H9 (cell line): ENCODE measurements around the gene USP34. TPM values are rescaled to one million over a fixed set of nuclear protein-coding genes. Genes with fewer than 3 reads are reported as not detected.

Experiments used
- DNase-seq: peaks from one replicate; pipeline ENCODE4 v3.0.0-alpha.2; 2017
- H2AFZ ChIP-seq: one replicate; pipeline ENCODE4 v1.6.1; 2013; ENCODE audit warnings: mild to moderate bottlenecking, low read length, control low read depth, moderate library complexity
- H2AK5ac ChIP-seq: 2 replicates; pipeline ENCODE4 v1.6.1; 2013; ENCODE audit warnings: low read length, control low read depth, mixed read lengths; ENCODE audit not compliant: insufficient read length
- H2BK120ac ChIP-seq: one replicate; pipeline ENCODE4 v1.6.1; 2013; ENCODE audit warnings: low read depth, mild to moderate bottlenecking, low read length, control low read depth, inconsistent platforms; ENCODE audit not compliant: poor library complexity, severe bottlenecking
- H2BK12ac ChIP-seq: 2 replicates; pipeline ENCODE4 v1.6.1; 2013; ENCODE audit warnings: low read length, control low read depth, mixed read lengths, low read depth; ENCODE audit not compliant: insufficient read length
- H2BK15ac ChIP-seq: 2 replicates; pipeline ENCODE4 v1.6.1; 2013; ENCODE audit warnings: low read depth, low read length, control low read depth
- H2BK20ac ChIP-seq: one replicate; pipeline ENCODE4 v1.6.1; 2013; ENCODE audit warnings: low read depth, mild to moderate bottlenecking, low read length, control low read depth, inconsistent platforms; ENCODE audit not compliant: poor library complexity, severe bottlenecking
- H2BK5ac ChIP-seq: 2 replicates; pipeline ENCODE4 v1.6.1; 2013; ENCODE audit warnings: low read length, control low read depth, mixed read lengths; ENCODE audit not compliant: insufficient read length
- H3K14ac ChIP-seq: 2 replicates; pipeline ENCODE4 v1.6.1; 2013; ENCODE audit warnings: low read length, control low read depth; ENCODE audit not compliant: insufficient read depth
- H3K18ac ChIP-seq: 2 replicates; pipeline ENCODE4 v1.6.1; 2013; ENCODE audit warnings: low read depth, mild to moderate bottlenecking, mixed read lengths, low read length, control low read depth; ENCODE audit not compliant: insufficient read length
- H3K23ac ChIP-seq: 2 replicates; pipeline ENCODE4 v1.6.1; 2013; ENCODE audit warnings: low read length, control low read depth, mixed read lengths, low read depth; ENCODE audit not compliant: insufficient read length
- H3K23me2 ChIP-seq: 2 replicates; pipeline ENCODE4 v1.6.1; 2013; ENCODE audit warnings: low read depth, mild to moderate bottlenecking, mixed read lengths, low read length, control low read depth; ENCODE audit not compliant: insufficient read length, poor library complexity, severe bottlenecking
- H3K27ac ChIP-seq: 2 replicates; pipeline ENCODE4 v1.5.1; 2013; ENCODE audit warnings: low read length, control low read depth, mixed read lengths, low read depth; ENCODE audit not compliant: insufficient read length
- H3K27me3 ChIP-seq: 2 replicates; pipeline ENCODE4 v1.6.1; 2013; ENCODE audit warnings: low read length, control low read depth, inconsistent platforms; ENCODE audit not compliant: insufficient read depth
- H3K4ac ChIP-seq: 2 replicates; pipeline ENCODE4 v1.6.1; 2013; ENCODE audit warnings: low read depth, mild to moderate bottlenecking, control low read depth, inconsistent platforms, low read length, moderate library complexity
- H3K4me1 ChIP-seq: 2 replicates; pipeline ENCODE4 v1.6.1; 2013; ENCODE audit warnings: low read length, control low read depth, inconsistent platforms; ENCODE audit not compliant: insufficient read depth
- H3K4me2 ChIP-seq: 2 replicates; pipeline ENCODE4 v1.6.1; 2013; ENCODE audit warnings: low read length, control low read depth, mixed read lengths; ENCODE audit not compliant: insufficient read length, insufficient read depth
- H3K56ac ChIP-seq: 2 replicates; pipeline ENCODE4 v1.6.1; 2013; ENCODE audit warnings: low read depth, mild to moderate bottlenecking, mixed read lengths, low read length, control low read depth; ENCODE audit not compliant: insufficient read length
- H3K79me1 ChIP-seq: 2 replicates; pipeline ENCODE4 v1.6.1; 2013; ENCODE audit warnings: low read depth, mild to moderate bottlenecking, moderate library complexity, low read length, control low read depth, inconsistent platforms; ENCODE audit not compliant: insufficient read depth, poor library complexity, severe bottlenecking
- H3K79me2 ChIP-seq: 2 replicates; pipeline ENCODE4 v1.6.1; 2013; ENCODE audit warnings: low read length, control low read depth, inconsistent platforms; ENCODE audit not compliant: insufficient read depth
- H3K9ac ChIP-seq: 2 replicates; pipeline ENCODE4 v1.6.1; 2013; ENCODE audit warnings: low read length, control low read depth, mixed read lengths; ENCODE audit not compliant: insufficient read length; ENCODE audit errors: extremely low read depth
- H3K9me3 ChIP-seq: one replicate; pipeline ENCODE4 v1.6.1; 2013; ENCODE audit warnings: low read depth, low read length, inconsistent platforms; ENCODE audit not compliant: control insufficient read depth
- H3T11ph ChIP-seq: one replicate; pipeline ENCODE4 v1.6.1; 2013; ENCODE audit warnings: mild to moderate bottlenecking, low read length, control low read depth, inconsistent platforms
- H4K20me1 ChIP-seq: one replicate; pipeline ENCODE4 v1.6.1; 2013; ENCODE audit not compliant: control insufficient read depth, insufficient read length, insufficient read depth
- H4K5ac ChIP-seq: 2 replicates; pipeline ENCODE4 v1.6.1; 2013; ENCODE audit warnings: low read depth, mild to moderate bottlenecking, mixed read lengths, low read length, control low read depth; ENCODE audit not compliant: insufficient read length
- H4K8ac ChIP-seq: replicated peaks from 2 replicates; pipeline ENCODE4 v1.6.1; 2013; ENCODE audit warnings: low read length, control low read depth, mixed read lengths, low read depth; ENCODE audit not compliant: insufficient read length
- H4K91ac ChIP-seq: 2 replicates; pipeline ENCODE4 v1.6.1; 2013; ENCODE audit warnings: low read depth, mild to moderate bottlenecking, moderate library complexity, mixed read lengths, low read length, control low read depth; ENCODE audit not compliant: insufficient read length
- H3K27ac Mint-ChIP-seq, 3 experiments: 2 replicates in 2 of 3; 3 replicates in 1 of 3; pipeline ENCODE4 v1.8.0; 2020 to 2021; ENCODE audit warnings: mixed read lengths in 3 of 3, mild to moderate bottlenecking in 1 of 3, moderate library complexity in 1 of 3
- H3K27me3 Mint-ChIP-seq: 2 replicates; pipeline ENCODE4 v1.8.0; 2021; ENCODE audit warnings: low read depth, mild to moderate bottlenecking, moderate library complexity, mixed read lengths
- H3K36me3 Mint-ChIP-seq, 3 experiments: 2 replicates in 2 of 3; 3 replicates in 1 of 3; pipeline ENCODE4 v1.8.0; 2020 to 2021; ENCODE audit warnings: low read depth in 3 of 3, mixed read lengths in 3 of 3; ENCODE audit not compliant: insufficient read depth in 1 of 3
- H3K4me1 Mint-ChIP-seq, 2 experiments: 2 replicates each; pipeline ENCODE4 v1.8.0; 2020; ENCODE audit warnings: mixed read lengths in 2 of 2
- H3K4me3 Mint-ChIP-seq, 2 experiments: 2 replicates in 1 of 2; 3 replicates in 1 of 2; pipeline ENCODE4 v1.8.0; 2020 to 2021; ENCODE audit warnings: mild to moderate bottlenecking in 2 of 2, mixed read lengths in 2 of 2, moderate library complexity in 1 of 2
- H3K9me3 Mint-ChIP-seq, 2 experiments: 2 replicates in 1 of 2; 3 replicates in 1 of 2; pipeline ENCODE4 v1.8.0; 2020; ENCODE audit warnings: mild to moderate bottlenecking in 2 of 2, mixed read lengths in 2 of 2, moderate library complexity in 1 of 2
- CTCF ChIP-seq: fragments of 200-600 bp; sonication (generic); conservative IDR thresholded peaks from 3 replicates; pipeline ENCODE4 v1.8.0; 2021; ENCODE audit warnings: antibody characterized with exemption, mild to moderate bottlenecking
- WGBS: extraction: QIAGEN DNeasy Blood & Tissue Kit; methylation state at CpG from one replicate; pipeline ENCODE4 v1.1.7; 2013; ENCODE audit warnings: missing lambda C conversion rate, low lambda C conversion rate, mixed read lengths; ENCODE audit not compliant: insufficient read length; ENCODE audit errors: extremely low coverage; 5-methylcytosine and 5-hydroxymethylcytosine counted together
- total RNA-seq: library from RNA; stranded (reverse); gene quantifications from 2 replicates; pipeline ENCODE4 v1.2.1, GENCODE V29; 2021

The USP34 gene
- total RNA-seq, 1 experiment from 2014 or later: 93.9 TPM

DNA sequence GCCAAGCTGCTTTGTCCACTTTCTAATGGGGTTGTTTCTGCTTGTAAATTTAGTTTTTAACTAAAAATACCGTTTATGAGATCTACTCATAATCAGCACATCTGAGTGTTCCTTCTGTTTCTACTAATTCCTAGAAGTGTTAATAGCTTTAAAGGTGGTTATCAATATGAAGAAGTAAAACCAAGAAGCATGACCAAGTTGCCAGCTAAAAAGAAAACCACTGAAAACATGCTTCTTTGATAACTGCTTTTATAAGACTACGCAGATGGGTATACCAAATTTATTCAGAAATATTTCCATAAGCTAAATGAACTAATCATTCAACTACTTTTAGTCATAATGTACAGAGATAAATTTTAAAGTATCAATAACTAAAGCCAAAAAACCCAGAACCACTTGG, 207.1 kb downstream of the USP34 start:
- Mint-ChIP-seq H3K4me3 (no peak overlapping the region), H3K27ac (no peak overlapping the region), H3K36me3 (peaks cover 8 to 51% (median 22%) of the 10 kb centered on the region in 3 experiments; a peak in 6 of 7 replicates), H3K4me1 (no peaks in the 10 kb centered on the region), H3K27me3 (no peaks in the 10 kb centered on the region), H3K9me3 (no peaks in the 10 kb centered on the region)
- Histone ChIP-seq H2BK15ac (no peak overlapping the region), H4K5ac (no peak overlapping the region), H3K9ac (no peak overlapping the region), H2AFZ (no peak overlapping the region), H3K56ac (no peak overlapping the region), H3K18ac (no peak overlapping the region), H4K20me1 (no peaks in the 10 kb centered on the region), H3K4ac (no peak overlapping the region), H3T11ph (no peak overlapping the region), H4K91ac (no peak overlapping the region), H2BK5ac (no peak overlapping the region), H2BK20ac (no peak overlapping the region), H3K4me1 (no peaks in the 10 kb centered on the region), H3K4me2 (no peak overlapping the region), H3K23ac (no peak overlapping the region), H3K79me2 (no peaks in the 10 kb centered on the region), H3K27me3 (no peaks in the 10 kb centered on the region), H2AK5ac (no peak overlapping the region), H2BK12ac (no peak overlapping the region), H3K27ac (no peak overlapping the region), H3K14ac (no peak overlapping the region), H4K8ac (no peak overlapping the region), H3K9me3 (no peaks in the 10 kb centered on the region), H2BK120ac (no peak overlapping the region), H3K23me2 (no peaks in the 10 kb centered on the region), H3K79me1 (no peaks in the 10 kb centered on the region)
- TF ChIP-seq CTCF: no peak
- WGBS: no CpG with 5 or more reads among the region's 2 CpGs
- DNase-seq: no peak
